GM20431 (cell line): ENCODE data around the gene ADAT3.
"Not testable (repeated sequence)": the region's sequence is repeated elsewhere in the genome, so short reads cannot be mapped to it uniquely, and the experiment has no call there.

Source experiments
- in situ Hi-C: fragments of 300-500 bp; cut with MseI, MboI; formaldehyde crosslinking; loops from one replicate; pipeline ENCODE4 v1.15.0; 2020; ENCODE audit warnings: low sequenced_read_pairs; ENCODE audit not compliant: unreplicated experiment

The ADAT3 gene

GRCh38 chr19:1865172-1866010, 39.8 kb upstream of the ADAT3 start:
- in situ Hi-C loops = no loop called here

- in situ Hi-C loops = no loop called here
Measured at GRCh38 chr19:1866693-1867348, 38.4 kb upstream of the ADAT3 start.

DNA sequence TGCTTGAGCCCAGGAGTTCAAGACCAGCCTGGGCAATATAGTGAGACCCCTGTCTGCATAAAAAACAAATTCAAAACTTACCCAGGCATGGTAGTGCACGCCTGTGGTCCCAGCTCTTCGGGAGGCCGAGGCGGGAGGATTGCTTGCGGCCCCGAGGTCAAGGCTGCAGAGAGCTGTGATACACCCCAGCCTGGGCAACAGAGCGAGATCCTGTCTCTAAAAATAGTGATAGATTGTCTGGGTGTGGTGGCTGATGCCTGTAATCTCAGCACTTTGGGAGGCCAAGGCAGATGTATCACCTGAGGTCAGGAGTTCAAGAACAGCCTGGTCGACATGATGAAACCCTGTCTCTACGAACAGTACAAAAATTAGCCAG, 37.9 kb upstream of the ADAT3 start:
- in situ Hi-C loops = no loop called here

DNA sequence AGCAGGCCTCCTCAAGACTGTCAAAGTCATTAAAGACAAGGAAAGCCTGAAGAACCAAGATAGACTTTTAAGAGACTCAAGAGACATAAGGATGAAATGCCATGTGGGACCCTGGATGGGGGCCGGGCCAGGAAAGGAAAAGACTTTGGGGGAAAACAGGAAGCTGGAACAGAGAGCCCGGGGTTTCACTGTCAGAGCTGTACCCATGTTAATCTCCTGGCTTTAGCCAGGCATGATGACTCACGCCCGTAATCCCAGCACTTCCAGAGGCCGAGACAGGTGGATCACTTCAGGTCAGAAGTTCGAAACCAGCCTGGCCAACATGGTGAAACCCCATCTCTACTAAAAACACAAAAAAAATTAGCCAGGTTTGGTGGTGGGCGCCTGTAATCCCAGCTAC, 36.2 kb upstream of the ADAT3 start:
- in situ Hi-C loops = no loop called here

- in situ Hi-C loops = no loop called here
Measured at GRCh38 chr19:1871140-1871597, 34.0 kb upstream of the ADAT3 start.

DNA sequence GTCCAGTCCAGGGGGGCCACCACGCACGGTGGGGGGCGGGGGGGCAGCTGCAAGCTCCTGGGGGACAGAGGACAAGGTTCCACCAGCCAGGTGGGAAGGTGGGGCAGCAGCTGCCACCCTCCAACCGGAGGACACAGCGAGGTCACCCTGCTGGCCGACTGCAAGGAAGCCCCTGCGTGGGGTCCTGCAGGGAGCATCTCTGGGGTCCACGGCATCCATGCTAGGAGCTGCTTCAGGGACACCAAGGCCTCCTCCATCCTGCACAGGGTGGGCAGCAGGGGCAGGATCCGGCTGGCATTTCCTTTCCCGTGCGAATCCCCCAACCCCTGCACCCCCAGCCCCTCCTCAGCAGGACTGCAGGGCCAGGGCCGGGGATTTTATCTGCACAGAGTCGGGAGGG, 33.6 kb upstream of the ADAT3 start:
- in situ Hi-C loops = no loop called here

DNA sequence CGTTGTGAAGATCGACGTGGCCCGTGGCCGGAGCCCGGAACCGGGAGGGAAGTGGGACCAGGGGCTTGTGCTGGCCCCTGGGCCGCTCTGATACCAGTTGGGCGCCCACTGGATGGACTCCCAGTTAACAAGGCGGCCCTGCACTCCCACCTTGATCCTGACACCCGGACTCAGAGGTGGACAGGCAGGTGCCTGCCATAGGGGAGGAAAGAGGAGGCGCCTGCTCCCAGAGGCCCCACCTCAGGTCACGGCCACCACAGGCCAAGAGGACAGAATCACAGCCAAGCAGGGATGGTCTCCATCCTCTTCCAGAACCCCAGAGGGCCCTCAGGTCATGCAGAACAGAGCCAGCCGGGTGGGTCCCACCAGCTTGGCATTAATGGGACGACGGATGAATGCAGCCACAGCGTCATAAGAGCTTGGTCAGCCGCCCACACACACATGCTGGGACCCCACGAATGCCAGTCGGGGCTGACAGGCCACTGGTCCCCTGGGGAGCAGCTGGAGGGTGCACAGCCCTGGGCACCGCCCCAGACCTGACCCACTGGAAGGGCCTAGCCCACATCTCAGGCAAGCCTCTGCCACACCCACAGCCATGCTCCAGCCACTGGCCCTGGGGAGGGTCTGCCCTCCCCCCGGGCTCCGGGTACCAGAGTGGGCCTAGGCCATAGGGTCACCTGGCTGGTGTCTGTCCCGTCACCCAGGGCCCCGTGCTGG, 32.2 kb upstream of the ADAT3 start:
- in situ Hi-C loops = no loop called here

- in situ Hi-C loops = no loop called here
Measured at GRCh38 chr19:1873524-1874473, 31.4 kb upstream of the ADAT3 start.

- in situ Hi-C loops = no loop called here
Measured at GRCh38 chr19:1874554-1875185, 30.5 kb upstream of the ADAT3 start.

GRCh38 chr19:1875265-1875645, 29.9 kb upstream of the ADAT3 start:
- in situ Hi-C loops = not testable (repeated sequence)

GRCh38 chr19:1875646-1876495, 29.3 kb upstream of the ADAT3 start:
- in situ Hi-C loops = no loop called here

DNA sequence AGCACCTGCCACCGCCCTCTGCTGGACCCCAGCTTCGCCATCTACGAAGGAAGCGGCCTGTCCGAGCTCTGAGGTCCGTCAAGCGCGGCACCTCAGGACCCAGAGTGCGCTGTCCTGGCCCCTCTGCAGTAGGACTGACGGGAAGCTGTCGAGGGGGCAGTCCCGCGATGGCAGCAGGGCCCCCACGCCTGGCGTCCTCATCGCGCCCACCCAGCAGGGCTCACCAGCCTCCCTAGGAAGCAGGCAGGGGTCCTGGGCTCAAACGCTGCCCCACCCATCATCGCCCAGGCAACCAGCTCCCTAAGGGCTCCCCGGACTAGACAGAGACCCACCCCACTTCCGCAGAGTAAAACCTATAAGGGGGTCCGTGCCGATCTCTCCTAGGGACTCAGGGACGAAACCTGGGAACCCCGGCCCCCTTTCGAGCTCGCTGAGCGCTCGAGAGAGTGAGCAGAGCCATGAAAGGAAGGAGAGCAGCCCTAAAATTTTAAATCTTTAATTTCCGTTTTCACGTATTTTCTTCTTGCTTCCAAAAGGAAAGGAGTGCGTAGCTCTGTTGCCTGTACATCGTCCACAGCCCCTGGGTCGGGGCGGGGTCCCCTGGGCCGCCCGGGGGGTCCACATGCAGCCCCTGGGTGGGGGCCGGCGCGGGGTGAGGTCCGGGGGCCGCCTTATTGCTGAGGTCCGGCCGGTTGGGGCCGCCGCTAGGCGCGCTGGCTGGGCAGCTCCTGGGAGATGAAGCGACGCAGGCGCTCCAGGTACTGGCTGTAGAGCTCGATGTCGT, 28.5 kb upstream of the ADAT3 start:
- in situ Hi-C loops = not testable (repeated sequence)

GRCh38 chr19:1877280-1877660, 27.9 kb upstream of the ADAT3 start:
- in situ Hi-C loops = not testable (repeated sequence)

DNA sequence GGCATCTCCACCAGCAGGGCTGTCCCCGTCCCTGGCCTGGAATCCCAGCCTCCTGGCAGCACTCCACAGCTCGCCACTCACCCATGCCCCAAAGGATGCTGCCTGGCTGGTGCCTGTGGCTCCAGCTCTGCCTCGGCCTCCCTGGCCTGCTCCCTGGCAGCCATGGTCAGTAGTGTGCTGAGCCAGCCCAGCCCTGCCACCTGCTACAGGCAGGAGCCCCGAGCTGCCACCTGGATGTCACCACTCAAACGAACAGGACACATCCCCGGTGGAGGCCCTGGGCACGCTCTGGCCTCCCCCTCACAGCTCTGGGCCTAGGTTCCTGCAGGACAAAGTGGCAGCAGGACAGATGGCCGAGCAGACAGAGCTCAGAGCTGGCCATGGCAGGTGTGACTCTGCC, 26.6 kb upstream of the ADAT3 start:
- in situ Hi-C loops = not testable (repeated sequence)

DNA sequence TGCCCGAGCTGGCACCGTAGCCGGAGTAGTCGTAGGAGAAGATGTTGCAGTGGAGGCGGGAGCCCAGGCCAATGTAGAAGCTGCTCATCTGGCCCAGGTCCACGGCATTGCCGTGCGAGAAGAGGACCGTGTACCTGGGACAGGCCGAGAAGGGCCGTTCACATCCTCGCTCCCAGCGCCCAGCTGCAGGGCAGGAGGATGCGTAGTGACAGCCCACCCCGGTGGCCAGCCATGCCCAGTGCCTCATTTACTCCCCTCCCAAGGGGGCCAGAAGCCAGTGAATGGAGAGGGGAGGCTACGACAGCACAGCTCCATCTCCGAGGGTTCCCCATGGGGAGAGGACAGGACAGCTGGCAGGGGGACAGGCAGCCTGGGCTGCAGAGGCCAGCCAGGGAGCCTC, 25.2 kb upstream of the ADAT3 start:
- in situ Hi-C loops = not testable (repeated sequence)

- in situ Hi-C loops = no loop called here
Measured at GRCh38 chr19:1880611-1881392, 24.4 kb upstream of the ADAT3 start.
